Spleen (tissue), 7 donors: Measurements from ENCODE around the gene PLAAT3.
"Not testable (repeated sequence)": the region's sequence is repeated elsewhere in the genome, so short reads cannot be mapped to it uniquely, and the experiment has no call there.

Source experiments
- POLR2A ChIP-seq, 3 donors: fragments of 450-650 bp; IDR thresholded peaks; one replicate each; pipeline ENCODE4 v1.5.1; 2017; ENCODE audit warnings: antibody characterized with exemption in 3 of 3, mild to moderate bottlenecking in 1 of 3
- POLR2AphosphoS5 ChIP-seq, 3 donors: sonication (generic); formaldehyde crosslinking; IDR thresholded peaks; one replicate each; pipeline ENCODE4 v1.5.1; 2017; ENCODE audit warnings: antibody characterized with exemption in 3 of 3
- TF ChIP-seq, protein P1 (sequence below), 11 experiments: fragments of 200-600 bp in 7 of 11; fragments of 450-650 bp in 4 of 11; sonication (generic) in 4 of 11; IDR thresholded peaks in 8 of 11; conservative IDR thresholded peaks in 3 of 11; 1 replicate in 7 of 11; 2 replicates in 4 of 11; pipeline versions ENCODE4 v1.4.0 to v1.8.0; 2016 to 2021; ENCODE audit warnings: antibody characterized with exemption in 11 of 11, inconsistent platforms in 4 of 11, mild to moderate bottlenecking in 1 of 11
- donor health status: DM: no; HTN: no; CAD: no; lungs with moderate emphysema.
- donor health status: DM: no; HTN: no; CAD: no.
- donor health status: DM: no; HTN: no; CAD: no.

DNA sequence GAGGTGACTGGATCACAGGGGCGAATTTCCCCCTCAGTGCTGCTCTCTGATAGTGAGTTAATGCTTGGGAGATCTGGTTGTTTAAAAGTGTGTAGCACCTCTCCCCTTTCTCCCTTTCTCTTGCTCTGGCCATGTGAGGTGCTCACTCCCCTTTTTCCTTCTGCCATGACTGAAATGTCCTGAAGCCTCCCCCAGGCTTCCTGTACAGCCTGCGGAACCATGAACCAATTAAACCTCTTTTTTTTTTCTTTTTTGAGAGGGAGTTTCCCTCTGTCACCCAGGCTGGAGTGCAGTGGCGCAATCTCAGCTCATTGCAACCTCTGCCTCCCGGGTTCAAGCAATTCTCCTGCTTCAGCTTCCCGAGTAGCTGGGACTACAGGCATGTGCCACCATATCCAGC is 3.5 kb upstream of the PLAAT3 start:
- not testable (repeated sequence) for TF ChIP-seq POLR2AphosphoS5, POLR2A (IDR thresholded peaks at IDR 0.05)
- TF ChIP-seq, protein P1, sequence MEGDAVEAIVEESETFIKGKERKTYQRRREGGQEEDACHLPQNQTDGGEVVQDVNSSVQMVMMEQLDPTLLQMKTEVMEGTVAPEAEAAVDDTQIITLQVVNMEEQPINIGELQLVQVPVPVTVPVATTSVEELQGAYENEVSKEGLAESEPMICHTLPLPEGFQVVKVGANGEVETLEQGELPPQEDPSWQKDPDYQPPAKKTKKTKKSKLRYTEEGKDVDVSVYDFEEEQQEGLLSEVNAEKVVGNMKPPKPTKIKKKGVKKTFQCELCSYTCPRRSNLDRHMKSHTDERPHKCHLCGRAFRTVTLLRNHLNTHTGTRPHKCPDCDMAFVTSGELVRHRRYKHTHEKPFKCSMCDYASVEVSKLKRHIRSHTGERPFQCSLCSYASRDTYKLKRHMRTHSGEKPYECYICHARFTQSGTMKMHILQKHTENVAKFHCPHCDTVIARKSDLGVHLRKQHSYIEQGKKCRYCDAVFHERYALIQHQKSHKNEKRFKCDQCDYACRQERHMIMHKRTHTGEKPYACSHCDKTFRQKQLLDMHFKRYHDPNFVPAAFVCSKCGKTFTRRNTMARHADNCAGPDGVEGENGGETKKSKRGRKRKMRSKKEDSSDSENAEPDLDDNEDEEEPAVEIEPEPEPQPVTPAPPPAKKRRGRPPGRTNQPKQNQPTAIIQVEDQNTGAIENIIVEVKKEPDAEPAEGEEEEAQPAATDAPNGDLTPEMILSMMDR (IDR thresholded peaks at IDR 0.05 in 8 of 11, conservative IDR thresholded peaks at IDR 0.05 in 3 of 11) = not testable (repeated sequence)
